CD4-positive, alpha-beta T cell (primary cell): ENCODE data around the gene STAT2. TPM values are rescaled to one million over a fixed set of nuclear protein-coding genes. Genes with fewer than 3 reads are reported as not detected.

ENCODE experiments used
- ATAC-seq: fragments of 200-7000 bp; cut with Tn5 transposase; one replicate; pipeline ENCODE4 v1.10.0; 2022; ENCODE audit warnings: mild to moderate bottlenecking; ENCODE audit not compliant: poor library complexity
- CTCF ChIA-PET: fragments of 350-600 bp; sonication (Branson Sonifier 250); formaldehyde crosslinking; loops from one replicate; lab custom pipeline; 2021; ENCODE audit warnings: antibody characterized with exemption, inconsistent platforms; lab: Charles Lee
- POLR2A ChIA-PET: fragments of 350-600 bp; sonication (Branson Sonifier 250); formaldehyde crosslinking; loops from one replicate; lab custom pipeline; 2021; ENCODE audit warnings: antibody characterized with exemption, inconsistent platforms; lab: Charles Lee
- DNase-seq, 14 experiments: peaks; one replicate each; pipeline ENCODE4 v3.0.0-alpha.2; 2013 to 2020; ENCODE audit warnings: mixed read lengths in 2 of 14
- H3K27ac ChIP-seq, 2 donors: one replicate each; pipeline versions ENCODE4 v1.5.1 to v1.7.0; 2013; ENCODE audit warnings: low read length in 2 of 2, low read depth in 1 of 2, mild to moderate bottlenecking in 1 of 2
- H3K27me3 ChIP-seq, 2 experiments: 1 replicate in 1 of 2; 2 replicates in 1 of 2; pipeline versions ENCODE4 v1.6.1 to v1.7.0; 2013; ENCODE audit warnings: low read length in 2 of 2, control low read depth in 1 of 2, mild to moderate bottlenecking in 1 of 2, moderate library complexity in 1 of 2; ENCODE audit not compliant: insufficient read depth in 2 of 2, control insufficient read depth in 1 of 2
- H3K36me3 ChIP-seq: one replicate; pipeline ENCODE4 v1.6.1; 2013; ENCODE audit warnings: low read length, control low read depth; ENCODE audit not compliant: insufficient read depth
- H3K4me1 ChIP-seq: one replicate; pipeline ENCODE4 v1.6.1; 2013; ENCODE audit warnings: low read length, control low read depth; ENCODE audit not compliant: insufficient read depth
- H3K4me3 ChIP-seq: one replicate; pipeline ENCODE4 v1.5.1; 2013; ENCODE audit warnings: mild to moderate bottlenecking, low read length, moderate library complexity
- H3K9me3 ChIP-seq, 2 experiments: 1 replicate in 1 of 2; 2 replicates in 1 of 2; pipeline versions ENCODE4 v1.6.1 to v1.7.0; 2013; ENCODE audit warnings: low read length in 2 of 2, mild to moderate bottlenecking in 2 of 2, control low read depth in 1 of 2, moderate library complexity in 1 of 2; ENCODE audit not compliant: control insufficient read depth in 1 of 2, insufficient read depth in 1 of 2
- H3K27ac Mint-ChIP-seq: one replicate; pipeline ENCODE4 v1.8.0; 2020; ENCODE audit warnings: mixed read lengths
- H3K27me3 Mint-ChIP-seq: one replicate; pipeline ENCODE4 v1.8.0; 2021; ENCODE audit warnings: mixed read lengths
- H3K36me3 Mint-ChIP-seq: one replicate; pipeline ENCODE4 v1.8.0; 2021; ENCODE audit warnings: low read depth, mixed read lengths
- H3K4me1 Mint-ChIP-seq: one replicate; pipeline ENCODE4 v1.8.0; 2021; ENCODE audit warnings: low read depth, mixed read lengths
- H3K4me3 Mint-ChIP-seq: one replicate; pipeline ENCODE4 v1.8.0; 2020; ENCODE audit warnings: mild to moderate bottlenecking, mixed read lengths
- H3K9me3 Mint-ChIP-seq: one replicate; pipeline ENCODE4 v1.8.0; 2020; ENCODE audit warnings: mixed read lengths
- CTCF ChIP-seq: fragments of 200-600 bp; IDR thresholded peaks from one replicate; pipeline ENCODE4 v1.8.0; 2022; ENCODE audit warnings: antibody characterized with exemption, mild to moderate bottlenecking
- intact Hi-C, 2 experiments: fragments of 100-400 bp; cut with DNase I in 1 of 2; cut with micrococcal nuclease in 1 of 2; formaldehyde crosslinking; loops; one replicate each; pipeline versions ENCODE4 v1.15.1 to v1.9.0; 2023 to 2025; cut with DNase I, micrococcal nuclease
- total RNA-seq, 174 experiments: library from RNA in 2 of 174; stranded (reverse) in 2 of 174; gene quantifications; one replicate each; pipeline ENCODE4 v1.2.3 and lab custom pipeline; 2021 to 2026

The STAT2 gene
- total RNA-seq, 2 experiments from 2014 or later: 114 to 125 TPM

GRCh38 chr12:56375598-56376434 lies 15.9 kb upstream of the STAT2 start:
- H3K36me3 Mint-ChIP-seq: no peaks in the 10 kb centered on the region
- Histone ChIP-seq H3K4me1 (no peaks in the 10 kb centered on the region), H3K27ac (no peak overlapping the region), H3K4me3 (no peak overlapping the region), H3K9me3 (peaks cover 0 to 5% of the 10 kb centered on the region in 2 experiments), H3K36me3 (no peaks in the 10 kb centered on the region), H3K27me3 (no peaks in the 10 kb centered on the region)
- H3K4me1 Mint-ChIP-seq: no peaks in the 10 kb centered on the region
- intact Hi-C loops: no loop called here
- ATAC-seq: no peak
- no peak overlapping the region for H3K27ac Mint-ChIP-seq
- H3K4me3 Mint-ChIP-seq: no peak overlapping the region
- no peaks in the 10 kb centered on the region for H3K9me3 Mint-ChIP-seq
- POLR2A ChIA-PET: no interaction called here
- no peak for DNase-seq
- CTCF ChIA-PET: no interaction called here
- no peak for TF ChIP-seq CTCF
- no peaks in the 10 kb centered on the region for H3K27me3 Mint-ChIP-seq

GRCh38 chr12:56374726-56375597 lies 15.1 kb upstream of the STAT2 start:
- POLR2A ChIA-PET: interaction anchor here (0.6 kb wide), 1 partner anchor 79 kb away, joined by 3 read pairs; no protein-coding TSS in a partner anchor
- Mint-ChIP-seq H3K9me3 (no peaks in the 10 kb centered on the region), H3K27ac (no peak overlapping the region), H3K4me1 (no peaks in the 10 kb centered on the region), H3K36me3 (no peaks in the 10 kb centered on the region), H3K4me3 (no peak overlapping the region), H3K27me3 (no peaks in the 10 kb centered on the region)
- CTCF ChIA-PET: no interaction called here
- TF ChIP-seq CTCF: no peak
- Histone ChIP-seq H3K9me3 (peaks cover 0 to 5% of the 10 kb centered on the region in 2 experiments), H3K36me3 (no peaks in the 10 kb centered on the region), H3K27me3 (no peaks in the 10 kb centered on the region), H3K4me3 (no peak overlapping the region), H3K4me1 (no peaks in the 10 kb centered on the region), H3K27ac (no peak overlapping the region)
- ATAC-seq (no peak), DNase-seq (no peak)
- intact Hi-C loops: no loop called here

GRCh38 chr12:56373515-56373914 lies 13.6 kb upstream of the STAT2 start:
- H3K27ac ChIP-seq: no peak overlapping the region
- H3K27me3 ChIP-seq: no peaks in the 10 kb centered on the region
- Mint-ChIP-seq H3K4me1 (no peaks in the 10 kb centered on the region), H3K27me3 (no peaks in the 10 kb centered on the region), H3K27ac (no peak overlapping the region), H3K36me3 (no peaks in the 10 kb centered on the region), H3K9me3 (no peaks in the 10 kb centered on the region), H3K4me3 (no peak overlapping the region)
- DNase-seq (no peak), ATAC-seq (no peak)
- intact Hi-C loops: no loop called here
- no peaks in the 10 kb centered on the region for H3K4me1 ChIP-seq
- H3K36me3 ChIP-seq: no peaks in the 10 kb centered on the region
- ChIA-PET POLR2A (no interaction called here), CTCF (no interaction called here)
- no peak for TF ChIP-seq CTCF
- no peak overlapping the region for H3K4me3 ChIP-seq
- peaks cover 0 to 5% of the 10 kb centered on the region in 2 experiments for H3K9me3 ChIP-seq
